ENCODE data around the gene RNF215. TPM values are rescaled to one million over a fixed set of nuclear protein-coding genes. Genes with fewer than 3 reads are reported as not detected.

RNF215 gene
- total RNA-seq, 1 donor from 2014 or later, result 4.9 TPM

DNA sequence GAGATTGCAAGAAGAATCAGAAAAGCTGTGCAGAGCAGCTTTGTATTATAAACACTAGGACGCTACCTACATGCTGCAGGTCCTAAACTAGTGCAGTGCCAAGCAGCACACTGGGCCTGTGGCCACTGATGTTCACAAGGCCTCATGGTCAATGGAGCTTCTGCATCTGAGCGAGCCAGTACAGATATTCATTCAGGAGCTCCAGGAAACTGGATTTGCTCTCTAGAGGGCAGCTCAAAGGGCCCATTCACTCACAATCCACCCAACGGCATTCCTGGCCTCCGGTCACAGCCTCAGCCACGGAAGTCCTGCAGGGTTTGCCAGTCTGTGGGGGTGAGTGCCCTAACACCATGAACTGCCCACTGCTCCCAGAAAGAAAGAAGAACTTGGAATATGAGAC, 54.7 kb downstream of the RNF215 start:
- TF ChIP-seq, protein P1, sequence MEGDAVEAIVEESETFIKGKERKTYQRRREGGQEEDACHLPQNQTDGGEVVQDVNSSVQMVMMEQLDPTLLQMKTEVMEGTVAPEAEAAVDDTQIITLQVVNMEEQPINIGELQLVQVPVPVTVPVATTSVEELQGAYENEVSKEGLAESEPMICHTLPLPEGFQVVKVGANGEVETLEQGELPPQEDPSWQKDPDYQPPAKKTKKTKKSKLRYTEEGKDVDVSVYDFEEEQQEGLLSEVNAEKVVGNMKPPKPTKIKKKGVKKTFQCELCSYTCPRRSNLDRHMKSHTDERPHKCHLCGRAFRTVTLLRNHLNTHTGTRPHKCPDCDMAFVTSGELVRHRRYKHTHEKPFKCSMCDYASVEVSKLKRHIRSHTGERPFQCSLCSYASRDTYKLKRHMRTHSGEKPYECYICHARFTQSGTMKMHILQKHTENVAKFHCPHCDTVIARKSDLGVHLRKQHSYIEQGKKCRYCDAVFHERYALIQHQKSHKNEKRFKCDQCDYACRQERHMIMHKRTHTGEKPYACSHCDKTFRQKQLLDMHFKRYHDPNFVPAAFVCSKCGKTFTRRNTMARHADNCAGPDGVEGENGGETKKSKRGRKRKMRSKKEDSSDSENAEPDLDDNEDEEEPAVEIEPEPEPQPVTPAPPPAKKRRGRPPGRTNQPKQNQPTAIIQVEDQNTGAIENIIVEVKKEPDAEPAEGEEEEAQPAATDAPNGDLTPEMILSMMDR (IDR thresholded peaks at IDR 0.05; ENCODE audit: borderline replicate concordance), result no peak
- Histone ChIP-seq H3K4me1 (peaks cover 28% of the 10 kb centered on the region), H3K27ac (replicated peaks) (no peak overlapping the region), H3K36me3 (peaks cover 72% of the 10 kb centered on the region), H3K4me3 (no peak overlapping the region), H3K27me3 (ENCODE audit: low read depth) (no peaks in the 10 kb centered on the region), H3K9me3 (replicated peaks) (no peaks in the 10 kb centered on the region)
- DNase-seq, result no peak
- intact Hi-C loops (cut with micrococcal nuclease), result no loop called here

Other genes with a start within 250 kb of the RNF215 start
- gene LIF, start 140.7 kb downstream of the RNF215 start, total RNA-seq, result 0.16 TPM
- not detected for gene OSM, start 120.6 kb downstream of the RNF215 start, total RNA-seq
- 6.5 TPM for gene CASTOR1, start 97.9 kb downstream of the RNF215 start, total RNA-seq
- gene TBC1D10A, start 60.5 kb downstream of the RNF215 start, total RNA-seq, result 5.8 TPM
- 89.2 TPM for gene SF3A1, start 30.5 kb downstream of the RNF215 start, total RNA-seq
- gene CCDC157, start 30.4 kb downstream of the RNF215 start, total RNA-seq, result 0.58 TPM
- gene SEC14L2, start 9.6 kb upstream of the RNF215 start, total RNA-seq, result 1.2 TPM
- 19.7 TPM for gene MTFP1, start 38.4 kb upstream of the RNF215 start, total RNA-seq
- gene SEC14L3, start 84.6 kb upstream of the RNF215 start, total RNA-seq, result not detected
- 0.11 TPM for gene SEC14L4, start 118.3 kb upstream of the RNF215 start, total RNA-seq
- gene SEC14L6, start 159.3 kb upstream of the RNF215 start, total RNA-seq, result not detected
- 0.16 TPM for gene GAL3ST1, start 187.3 kb upstream of the RNF215 start, total RNA-seq
- gene PES1, start 204.5 kb upstream of the RNF215 start, total RNA-seq, result 23.1 TPM
- gene TCN2, start 219.8 kb upstream of the RNF215 start, total RNA-seq, result 14.1 TPM
- gene SLC35E4, start 248.4 kb upstream of the RNF215 start, total RNA-seq, result 3.8 TPM

Measured in left ventricle myocardium inferior (tissue), 1 donor.